HepG2 (cell line): ENCODE data around the gene SSH3. TPM values are rescaled to one million over a fixed set of nuclear protein-coding genes. Genes with fewer than 3 reads are reported as not detected.

ENCODE experiments used
- ARID5B ChIP-seq: IDR thresholded peaks from 2 replicates; pipeline ENCODE4 v1.4.0; 2020; ENCODE audit warnings: mild to moderate bottlenecking, missing genetic modification reagents
- HNRNPUL1 ChIP-seq: fragments of 200-400 bp; formaldehyde crosslinking; IDR thresholded peaks from 2 replicates; pipeline ENCODE4 v1.6.1; 2017; ENCODE audit warnings: low read depth, mild to moderate bottlenecking, low read length, moderate library complexity
- ISL2 ChIP-seq: sonication (generic); formaldehyde crosslinking; IDR thresholded peaks from 2 replicates; pipeline ENCODE4 v1.5.0; 2020; ENCODE audit warnings: missing genetic modification reagents
- PAX8 ChIP-seq: sonication (generic); formaldehyde crosslinking; IDR thresholded peaks from 2 replicates; pipeline ENCODE4 v1.8.0; 2022; ENCODE audit warnings: mild to moderate bottlenecking, missing genetic modification reagents, borderline replicate concordance
- REST ChIP-seq, 2 experiments: IDR thresholded peaks; 2 replicates each; pipeline ENCODE4 v1.6.1; 2011 to 2012; ENCODE audit warnings: low read length in 2 of 2, borderline replicate concordance in 1 of 2, low read depth in 1 of 2, mild to moderate bottlenecking in 1 of 2, moderate library complexity in 1 of 2
- TSC22D2 ChIP-seq: sonication (generic); formaldehyde crosslinking; IDR thresholded peaks from 2 replicates; pipeline ENCODE4 v1.5.1; 2020; ENCODE audit warnings: missing genetic modification reagents, mild to moderate bottlenecking, borderline replicate concordance
- ZBED4 ChIP-seq: sonication (generic); formaldehyde crosslinking; IDR thresholded peaks from 2 replicates; pipeline ENCODE4 v1.4.0; 2020; ENCODE audit warnings: missing genetic modification reagents, borderline replicate concordance
- ZNF292 ChIP-seq: sonication (generic); formaldehyde crosslinking; IDR thresholded peaks from 2 replicates; pipeline ENCODE4 v1.8.1; 2022; ENCODE audit warnings: mild to moderate bottlenecking, low read depth, missing genetic modification reagents, borderline replicate concordance
- ZNF710 ChIP-seq: sonication (generic); formaldehyde crosslinking; IDR thresholded peaks from 2 replicates; pipeline ENCODE4 v1.5.0; 2020; ENCODE audit warnings: mild to moderate bottlenecking, missing genetic modification reagents, borderline replicate concordance
- polyA plus RNA-seq, 8 experiments: library from polyadenylated mRNA; depleted of rRNA in 3 of 8; stranded (reverse) in 7 of 8; unstranded in 1 of 8; fragments of >200 nt; fragmentation: Illumina TruSeq in 4 of 8; extraction: Trizol in 4 of 8; gene quantifications; 2 replicates each; pipeline versions ENCODE4 v1.2.1 to v1.2.3, GENCODE V29; 2011 to 2016; ENCODE audit warnings: low read depth in 4 of 8, missing spikeins in 1 of 8, mixed read lengths in 1 of 8; ENCODE audit not compliant: insufficient read depth in 1 of 8
- total RNA-seq, 5 experiments: library from RNA; depleted of rRNA; stranded (reverse); fragments of >200 nt; fragmentation: Illumina TruSeq; extraction: Trizol; gene quantifications; 2 replicates each; pipeline ENCODE4 v1.2.3, GENCODE V29; 2016; ENCODE audit warnings: low read depth in 1 of 5

The SSH3 gene
- total and polyA plus RNA-seq, 2 of the 13 experiments (the other 11 are each of a cell fraction or from before 2014, with no cell fraction given): 12.4 to 18.8 TPM

GRCh38 chr11:67320011-67320410 lies 16.7 kb downstream of the SSH3 start (continued):
- no peak for TF ChIP-seq ARID5B
- TF ChIP-seq PAX8 (CRISPR knock-in tag): no peak
- TF ChIP-seq ZNF710 (CRISPR knock-in tag): no peak
- no peak for TF ChIP-seq HNRNPUL1
- no peak for TF ChIP-seq REST (IDR thresholded peaks at IDR 0.05; ENCODE audit: borderline replicate concordance in 1 of 2, low read depth in 1 of 2, low read length in 2 of 2)
- no peak for TF ChIP-seq ZNF292
- TF ChIP-seq ZBED4: no peak
- TF ChIP-seq TSC22D2 (CRISPR knock-in tag): no peak
- TF ChIP-seq ISL2: no peak
- TF ChIP-seq, all 625 proteins: peak for 0
